Ovary (tissue), 9 donors: ENCODE measurements around the gene RAB3IL1. TPM values are rescaled to one million over a fixed set of nuclear protein-coding genes. Genes with fewer than 3 reads are reported as not detected.
A peak's percentile ranks its signal among the peaks of the same experiment; 100 is the strongest.

ENCODE experiments used
- DNase-seq, 5 donors: peaks; one replicate each; pipeline ENCODE4 v3.0.0-alpha.2; 2019 to 2020
- H3K27ac ChIP-seq, 2 donors: fragments of 200-600 bp; one replicate each; pipeline versions ENCODE4 v1.5.1 to v1.8.0; 2019 to 2022
- H3K27me3 ChIP-seq: fragments of 200-600 bp; one replicate; pipeline ENCODE4 v1.8.0; 2022
- H3K36me3 ChIP-seq: fragments of 200-600 bp; sonication (generic); one replicate; pipeline ENCODE4 v1.5.1; 2019
- H3K4me1 ChIP-seq: one replicate; pipeline ENCODE4 v1.8.1; 2013; ENCODE audit warnings: mild to moderate bottlenecking, moderate library complexity; ENCODE audit not compliant: insufficient read depth
- H3K4me3 ChIP-seq: fragments of 200-600 bp; sonication (generic); one replicate; pipeline ENCODE4 v1.5.1; 2017
- H3K9me3 ChIP-seq, 2 donors: fragments of 200-600 bp in 1 of 2; sonication (generic) in 1 of 2; one replicate each; pipeline versions ENCODE4 v1.5.1 to v1.8.1; 2013 to 2019; ENCODE audit warnings: mild to moderate bottlenecking in 1 of 2, moderate library complexity in 1 of 2
- CTCF ChIP-seq, 3 donors: fragments of 450-650 bp in 2 of 3; fragments of 200-600 bp in 1 of 3; IDR thresholded peaks; one replicate each; pipeline versions ENCODE4 v1.5.1 to v1.8.0; 2016 to 2022; ENCODE audit warnings: antibody characterized with exemption in 3 of 3, mild to moderate bottlenecking in 1 of 3
- EP300 ChIP-seq: sonication (generic); formaldehyde crosslinking; IDR thresholded peaks from one replicate; pipeline ENCODE4 v1.6.1; 2017; ENCODE audit warnings: antibody characterized with exemption
- POLR2A ChIP-seq: fragments of 450-650 bp; IDR thresholded peaks from one replicate; pipeline ENCODE4 v1.6.1; 2017; ENCODE audit warnings: antibody characterized with exemption, mild to moderate bottlenecking, moderate library complexity
- WGBS, 3 donors: extraction: QIAGEN DNeasy Blood & Tissue Kit in 1 of 3; methylation state at CpG; one replicate each; pipeline versions ENCODE4 v1.1.5 to v1.1.7; 2013 to 2017; 5-methylcytosine and 5-hydroxymethylcytosine counted together
- intact Hi-C, 4 donors: fragments of 100-400 bp; cut with DNase I; formaldehyde crosslinking; loops; one replicate each; pipeline versions ENCODE4 v1.11.0 to v1.15.1; 2022 to 2023
- polyA plus RNA-seq, 2 donors: library from polyadenylated mRNA; stranded (reverse); fragments of 200-250 nt in 1 of 2; fragments of 350-450 nt in 1 of 2; fragmentation: Illumina TruSeq in 1 of 2; extraction: RNeasy Lipid Tissue Mini Kit (QIAGEN cat#74804) in 1 of 2; gene quantifications; one replicate each; pipeline ENCODE4 v1.2.3, GENCODE V29; 2013 to 2014
- total RNA-seq, 7 donors: library from RNA; depleted of rRNA in 2 of 7; stranded (reverse); fragments of >200 nt in 2 of 7; fragmentation: NEBNext Ultra II Directional in 3 of 7; extraction: Animal tissue kit (Norgen Biotek cat#: 25700) in 3 of 7; gene quantifications; one replicate each; pipeline versions ENCODE4 v1.1.0 to v1.2.4, GENCODE V29; 2016 to 2023
- donor health status: DM: no; HTN: no; CAD: no; lungs with moderate emphysema.
- donor health status: DM: no; HTN: no; CAD: no.
- donor health status: Bipolar disorder and iron deficiency.
- donor health status: DM: yes; HTN: yes; CAD: no.
- donor health status: DM: no; HTN: no; CAD: no.
- donor health status: DM: yes; HTN: yes; CAD: no.

Gene RAB3IL1
- total and polyA plus RNA-seq, 9 donors = 4.5 to 90.0 (median 52.9) TPM

GRCh38 chr11:61872935-61873565, 44.3 kb downstream of the RAB3IL1 start:
- no peaks in the 10 kb centered on the region for H3K9me3 ChIP-seq
- no peak for TF ChIP-seq EP300
- TF ChIP-seq POLR2A = no peak
- TF ChIP-seq CTCF (IDR thresholded peaks at IDR 0.05) = no peak
- 87 to 90% (median 89%) methylated on average over 19 to 20 of the region's 20 CpGs for WGBS, 3 donors
- intact Hi-C loops = loop anchor here in 3 of 4 donors (5.0 to 10.0 kb wide), 3 partner anchors 68 to 439 kb away; no protein-coding TSS in a partner anchor
- H3K27me3 ChIP-seq = no peaks in the 10 kb centered on the region
- peaks cover 4% of the 10 kb centered on the region for H3K4me1 ChIP-seq
- DNase-seq = no peak
- H3K4me3 ChIP-seq = no peak overlapping the region
- H3K27ac ChIP-seq = no peak overlapping the region
- H3K36me3 ChIP-seq = no peaks in the 10 kb centered on the region

GRCh38 chr11:61871158-61871597, 46.2 kb downstream of the RAB3IL1 start:
- H3K4me3 ChIP-seq = no peak overlapping the region
- H3K27ac ChIP-seq = peak overlapping the region in 1 of 2 donors; percentile 19
- WGBS, 3 donors = 2 to 3% (median 3%) methylated on average over 24 of the region's 24 CpGs

DNA sequence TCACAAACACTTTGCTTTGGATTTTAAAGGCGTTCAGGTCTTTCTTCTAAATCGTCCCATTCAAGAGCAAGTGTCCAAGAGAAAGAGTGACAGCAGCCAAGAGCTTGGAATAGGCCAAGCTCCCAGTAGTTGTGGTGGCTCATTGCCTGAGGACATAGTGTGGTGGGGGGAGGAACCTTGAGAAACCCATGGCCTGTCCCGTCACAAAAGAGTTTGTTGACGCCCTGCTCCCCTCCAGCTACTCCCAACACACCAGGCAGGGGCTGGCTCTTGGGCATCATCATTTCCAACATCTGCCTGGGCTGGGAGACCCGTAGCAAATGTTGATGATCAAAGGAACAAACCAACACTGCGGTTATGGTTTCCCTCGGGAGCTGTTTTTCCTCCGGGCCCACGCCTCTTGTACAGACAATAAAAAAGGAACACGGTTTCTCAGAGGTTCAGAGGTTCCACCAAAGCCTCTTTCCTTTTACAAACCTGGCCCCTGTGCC, 46.8 kb downstream of the RAB3IL1 start:
- 35 to 43% (median 35%) methylated on average over 9 to 10 of the region's 10 CpGs for WGBS, 3 donors

More at GRCh38 chr11:61871158-61871597, 46.2 kb downstream of the RAB3IL1 start:
- peak; percentile 69 to 86 (median 79) for DNase-seq
- Histone ChIP-seq H3K36me3 (no peaks in the 10 kb centered on the region), H3K9me3 (no peaks in the 10 kb centered on the region), H3K27me3 (no peaks in the 10 kb centered on the region), H3K4me1 (peaks cover 4% of the 10 kb centered on the region)
- intact Hi-C loops = loop anchor here in 3 of 4 donors (5.0 to 10.0 kb wide), 3 partner anchors 66 to 441 kb away; no protein-coding TSS in a partner anchor
- TF ChIP-seq CTCF (IDR thresholded peaks at IDR 0.05) (peak; percentile 59 to 90 (median 89)), EP300 (no peak)

More for the DNA sequence above, 46.8 kb downstream of the RAB3IL1 start:
- no peaks in the 10 kb centered on the region for H3K36me3 ChIP-seq
- intact Hi-C loops = loop anchor here in 3 of 4 donors (5.0 to 10.0 kb wide), 3 partner anchors 66 to 442 kb away; no protein-coding TSS in a partner anchor
- H3K4me1 ChIP-seq = peaks cover 4% of the 10 kb centered on the region
- no peaks in the 10 kb centered on the region for H3K9me3 ChIP-seq
- DNase-seq = no peak
- no peaks in the 10 kb centered on the region for H3K27me3 ChIP-seq
- peak overlapping the region in 1 of 2 donors; percentile 19 for H3K27ac ChIP-seq
- no peak for TF ChIP-seq CTCF (IDR thresholded peaks at IDR 0.05)
- no peak for TF ChIP-seq POLR2A
- no peak for TF ChIP-seq EP300
- H3K4me3 ChIP-seq = no peak overlapping the region
